GM12878 (cell line): Measurements from ENCODE around the gene PAK5.

Experiments
- CBFB ChIP-seq: IDR thresholded peaks from 2 replicates; pipeline ENCODE4 v1.6.1; 2016; ENCODE audit warnings: antibody characterized with exemption, low read depth
- YY1 ChIP-seq: IDR thresholded peaks from 2 replicates; pipeline ENCODE4 v1.6.1; 2011; ENCODE audit warnings: low read depth, mild to moderate bottlenecking, low read length

DNA sequence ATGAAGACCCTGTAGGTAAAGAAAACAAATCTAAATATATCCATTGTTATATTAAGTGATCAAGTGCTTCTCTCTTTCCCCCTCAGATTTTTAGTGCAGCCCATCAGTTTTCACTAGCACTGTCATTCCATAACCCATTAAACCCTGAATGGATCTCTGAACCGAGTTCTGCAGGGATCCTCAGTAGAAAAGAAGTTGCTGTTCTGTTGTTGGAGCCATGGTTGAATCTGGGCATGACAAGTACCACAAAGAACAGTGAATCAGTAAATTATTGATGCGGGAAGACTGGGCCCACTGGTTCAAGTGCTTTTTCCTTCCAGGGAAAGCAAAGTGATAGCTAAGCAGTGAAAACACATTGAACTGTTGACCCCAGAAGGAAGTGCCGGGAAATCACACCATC, 264.1 kb downstream of the PAK5 start:
- TF ChIP-seq CBFB (no peak), YY1 (no peak)
